GM12878 (cell line): ENCODE data around the gene KLHL15. TPM values are rescaled to one million over a fixed set of nuclear protein-coding genes. Genes with fewer than 3 reads are reported as not detected.
A peak's percentile ranks its signal among the peaks of the same experiment; 100 is the strongest.

Experiments
- ATAC-seq: fragments of 200-7000 bp; cut with Tn5 transposase; 3 replicates; pipeline ENCODE4 v1.9.1; 2020; ENCODE audit warnings: mild to moderate bottlenecking, moderate library complexity
- BruUV-seq: library from RNA; stranded (reverse); fragments of 400-500 nt; replicated peaks from 2 replicates; lab custom pipeline; 2021; lab: Mats Ljungman, UMichigan
- CTCF ChIA-PET: fragments of 300-600 bp; sonication (Branson Sonifier 250); formaldehyde crosslinking; extraction: SDS; loops from one replicate; lab custom pipeline; 2021; ENCODE audit warnings: inconsistent platforms; lab: Yijun Ruan, JAX
- POLR2A ChIA-PET: fragments of 350-600 bp; formaldehyde crosslinking; extraction: SDS; loops from one replicate; lab custom pipeline; 2021; ENCODE audit warnings: inconsistent platforms; lab: Charles Lee
- RAD21 ChIA-PET: fragments of 300-600 bp; sonication (Branson Sonifier 250); formaldehyde crosslinking; loops from one replicate; lab custom pipeline; 2023; ENCODE audit warnings: antibody characterized with exemption; ENCODE audit not compliant: unreplicated experiment; lab: Charles Lee
- SMC1A ChIA-PET: fragments of 300-600 bp; sonication (Branson Sonifier 250); formaldehyde crosslinking; loops from one replicate; lab custom pipeline; 2023; ENCODE audit not compliant: unreplicated experiment, uncharacterized antibody; lab: Charles Lee
- DNase-seq: peaks from one replicate; pipeline ENCODE4 v3.0.0-alpha.2; 2011; ENCODE audit warnings: low read depth, low spot score
- FAIRE-seq: peaks from 3 replicates; lab custom pipeline; 2011; peaks lifted over from hg19 to GRCh38; lab: Jason Lieb, UNC
- H2AFZ ChIP-seq: 2 replicates; pipeline ENCODE4 v1.6.0; 2011; ENCODE audit warnings: low read depth, low read length, control low read depth; ENCODE audit not compliant: control insufficient read depth
- H3K27ac ChIP-seq: 2 replicates; pipeline ENCODE4 v1.5.1; 2011; ENCODE audit warnings: control low read depth; ENCODE audit not compliant: control insufficient read depth, insufficient read depth
- H3K27me3 ChIP-seq, 2 experiments: replicated peaks in 1 of 2; 2 replicates each; pipeline versions ENCODE4 v1.6.0 to v1.6.1; 2011; ENCODE audit warnings: low read length in 1 of 2; ENCODE audit not compliant: control insufficient read depth in 2 of 2, insufficient read depth in 2 of 2
- H3K36me3 ChIP-seq, 2 experiments: 2 replicates each; pipeline ENCODE4 v1.5.1; 2011; ENCODE audit warnings: low read length in 1 of 2; ENCODE audit not compliant: control insufficient read depth in 2 of 2, insufficient read depth in 2 of 2
- H3K4me1 ChIP-seq: 2 replicates; pipeline ENCODE4 v1.6.1; 2011; ENCODE audit warnings: mild to moderate bottlenecking, low read length, moderate library complexity, mixed read lengths; ENCODE audit not compliant: control insufficient read depth, insufficient read depth
- H3K4me2 ChIP-seq: 2 replicates; pipeline ENCODE4 v1.6.0; 2011; ENCODE audit warnings: control low read depth; ENCODE audit not compliant: control insufficient read depth, insufficient read depth
- H3K4me3 ChIP-seq: fragments of 200-600 bp; sonication (generic); 2 replicates; pipeline ENCODE4 v1.5.1; 2016
- H3K79me2 ChIP-seq: 2 replicates; pipeline ENCODE4 v1.6.0; 2011; ENCODE audit warnings: low read length; ENCODE audit not compliant: control insufficient read depth, insufficient read depth
- H3K9ac ChIP-seq: 2 replicates; pipeline ENCODE4 v1.8.0; 2011; ENCODE audit warnings: low read length, control low read depth, mixed read lengths; ENCODE audit not compliant: control insufficient read depth, insufficient read depth
- H3K9me3 ChIP-seq: replicated peaks from 3 replicates; pipeline ENCODE4 v1.5.1; 2011; ENCODE audit warnings: mild to moderate bottlenecking, low read length; ENCODE audit not compliant: control insufficient read depth, insufficient read depth
- H4K20me1 ChIP-seq: 2 replicates; pipeline ENCODE4 v1.6.0; 2011; ENCODE audit not compliant: control insufficient read depth, insufficient read depth
- RCOR1 ChIP-seq: conservative IDR thresholded peaks from 2 replicates; pipeline ENCODE4 v1.6.1; 2012; ENCODE audit warnings: low read depth, low read length, improper control_type of control experiment
- TARDBP ChIP-seq: IDR thresholded peaks from 2 replicates; pipeline ENCODE4 v1.6.1; 2016; ENCODE audit warnings: borderline replicate concordance
- YY1 ChIP-seq: IDR thresholded peaks from 2 replicates; pipeline ENCODE4 v1.6.1; 2011; ENCODE audit warnings: low read depth, mild to moderate bottlenecking, low read length
- WGBS: methylation state at CpG from one replicate; pipeline ENCODE4 v1.1.6; 2016; ENCODE audit warnings: low lambda C conversion rate; ENCODE audit not compliant: insufficient replicate concordance, insufficient coverage; ENCODE audit errors: missing lambda C conversion rate; 5-methylcytosine and 5-hydroxymethylcytosine counted together
- in situ Hi-C: fragments of 300-500 bp; cut with MboI; formaldehyde crosslinking; loops from 9 replicates; pipeline ENCODE4 v1.14.3; 2018; ENCODE audit warnings: mixed read lengths
- intact Hi-C: fragments of 100-400 bp; cut with micrococcal nuclease; formaldehyde crosslinking; loops from one replicate; pipeline ENCODE4 v1.14.2; 2022; ENCODE audit not compliant: unreplicated experiment
- polyA plus RNA-seq, 11 experiments: library from polyadenylated mRNA; depleted of rRNA in 4 of 11; unstranded in 6 of 11; stranded (reverse) in 5 of 11; fragments of >200 nt; fragmentation: Nextera tagmentation in 4 of 11; fragmentation: Illumina TruSeq in 1 of 11; extraction: Ambion mirVana in 4 of 11; extraction: Trizol in 1 of 11; gene quantifications; 1 replicate in 1 of 11; 2 replicates in 10 of 11; pipeline versions ENCODE4 v1.2.1 to v1.2.3, GENCODE V29; 2011 to 2016; ENCODE audit warnings: inconsistent platforms in 2 of 11, missing spikeins in 2 of 11, low read depth in 1 of 11
- total RNA-seq, 4 experiments: library from RNA; depleted of rRNA in 3 of 4; stranded (reverse); fragments of >200 nt in 3 of 4; fragmentation: Illumina TruSeq in 1 of 4; extraction: Trizol in 1 of 4; gene quantifications; 2 replicates each; pipeline versions ENCODE4 v1.2.1 to v1.2.3, GENCODE V29; 2013 to 2021

The KLHL15 gene
- total and polyA plus RNA-seq, 10 of the 15 experiments (the other 5 are each of a cell fraction or from before 2014, with no cell fraction given) = 1.4 to 7.0 (median 3.7) TPM

- Histone ChIP-seq H3K27me3 (no peaks in the 10 kb centered on the region; a peak in 1 of 4 replicates), H3K36me3 (no peaks in the 10 kb centered on the region), H3K27ac (no peak overlapping the region), H3K9ac (no peak overlapping the region), H3K9me3 (no peaks in the 10 kb centered on the region; the same call in 2 of the 3 replicates), H2AFZ (no peak overlapping the region), H3K4me1 (no peaks in the 10 kb centered on the region), H3K79me2 (peaks cover 21% of the 10 kb centered on the region), H3K4me2 (no peak overlapping the region), H4K20me1 (no peaks in the 10 kb centered on the region), H3K4me3 (no peak overlapping the region)
- WGBS = 92% methylated on average over 6 of the region's 6 CpGs
- ATAC-seq = no peak
- POLR2A ChIA-PET = interaction anchor here (2.8 kb wide), 1 partner anchor 26 kb away, joined by 23 read pairs; the partner anchor contains the start of gene EIF2S3
- CTCF ChIA-PET = interaction anchor here (1.0 kb wide), 1 partner anchor 84 kb away, joined by 3 read pairs; no protein-coding TSS in a partner anchor
- RAD21 ChIA-PET = interaction anchor here (3.0 kb wide), 1 partner anchor 26 kb away, joined by 31 read pairs; the partner anchor contains the start of gene EIF2S3
- in situ Hi-C loops = no loop called here
- DNase-seq = no peak
- BruUV-seq = no TSS peak
- no peak for TF ChIP-seq TARDBP
- TF ChIP-seq, all 136 proteins: peak for 0
- SMC1A ChIA-PET = no interaction called here
- intact Hi-C loops = no loop called here
- FAIRE-seq = no peak
Measured at GRCh38 chrX:24027985-24028384, 999 bp upstream of the KLHL15 start.

GRCh38 chrX:24026432-24026831, 554 bp downstream of the KLHL15 start:
- H2AFZ ChIP-seq = no peak overlapping the region; the same call in 1 of the 2 replicates
- 54% methylated on average over 13 of the region's 13 CpGs for whole genome bisulfite sequencing
- SMC1A ChIA-PET = interaction anchor here (0.7 to 2.0 kb wide), 8 partner anchors 12 to 216 kb away, joined by 3 to 20 read pairs (median 4); partner anchors contain the start of gene EIF2S3
- H3K4me2 ChIP-seq = no peak overlapping the region
- no peaks in the 10 kb centered on the region for H4K20me1 ChIP-seq
- H3K9me3 ChIP-seq = no peaks in the 10 kb centered on the region; the same call in 2 of the 3 replicates
- no peaks in the 10 kb centered on the region; a peak in 1 of 4 replicates for H3K27me3 ChIP-seq
- H3K4me3 ChIP-seq = peak overlapping the region; percentile 59
- CTCF ChIA-PET = interaction anchor here (0.8 to 2.2 kb wide), 8 partner anchors 13 to 233 kb away, joined by 3 to 20 read pairs (median 4); partner anchors contain the start of genes APOO, CXorf58 and EIF2S3
- H3K27ac ChIP-seq = no peak overlapping the region
- FAIRE-seq (no peak), ATAC-seq (no peak), DNase-seq (no peak)
- no peaks in the 10 kb centered on the region for H3K4me1 ChIP-seq
- in situ Hi-C loops = no loop called here
- intact Hi-C loops = no loop called here
- TF ChIP-seq RCOR1 (no peak), YY1 (peak; percentile 35; the same call in 1 of the 2 replicates)
- H3K9ac ChIP-seq = no peak overlapping the region
- POLR2A ChIA-PET = interaction anchor here (0.6 to 2.8 kb wide), 3 partner anchors 12 to 119 kb away, joined by 4 to 23 read pairs (median 4); partner anchors contain the start of gene EIF2S3
- no peaks in the 10 kb centered on the region for H3K36me3 ChIP-seq
- RAD21 ChIA-PET = interaction anchor here (0.6 to 3.0 kb wide), 6 partner anchors 11 to 119 kb away, joined by 3 to 31 read pairs (median 4); partner anchors contain the start of genes APOO, CXorf58 and EIF2S3
- BruUV-seq = no TSS peak
- H3K79me2 ChIP-seq = peaks cover 34% of the 10 kb centered on the region
